ENCODE data around the gene TXNL4A.

Gene TXNL4A

DNA sequence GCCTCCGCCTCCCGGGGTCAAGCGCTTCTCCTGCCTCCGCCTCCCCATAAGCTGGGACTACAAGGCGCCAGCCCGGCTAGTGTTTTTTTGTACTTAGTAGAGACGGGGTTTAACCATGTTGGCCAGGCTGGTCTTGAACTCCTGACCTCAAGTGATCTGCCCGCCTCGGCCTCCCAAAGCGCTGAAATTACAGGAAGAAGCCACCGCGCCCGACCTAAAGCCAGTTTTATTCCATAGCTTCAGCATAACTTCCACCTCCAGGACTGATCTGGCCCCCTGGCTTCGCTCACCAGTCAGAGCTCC lies 783 bp upstream of the TXNL4A start:
- H3K4me3 ChIP-seq (replicated peaks; ENCODE audit: low read depth, low read length): peak overlapping the region; percentile 93
- TF ChIP-seq, protein P1, sequence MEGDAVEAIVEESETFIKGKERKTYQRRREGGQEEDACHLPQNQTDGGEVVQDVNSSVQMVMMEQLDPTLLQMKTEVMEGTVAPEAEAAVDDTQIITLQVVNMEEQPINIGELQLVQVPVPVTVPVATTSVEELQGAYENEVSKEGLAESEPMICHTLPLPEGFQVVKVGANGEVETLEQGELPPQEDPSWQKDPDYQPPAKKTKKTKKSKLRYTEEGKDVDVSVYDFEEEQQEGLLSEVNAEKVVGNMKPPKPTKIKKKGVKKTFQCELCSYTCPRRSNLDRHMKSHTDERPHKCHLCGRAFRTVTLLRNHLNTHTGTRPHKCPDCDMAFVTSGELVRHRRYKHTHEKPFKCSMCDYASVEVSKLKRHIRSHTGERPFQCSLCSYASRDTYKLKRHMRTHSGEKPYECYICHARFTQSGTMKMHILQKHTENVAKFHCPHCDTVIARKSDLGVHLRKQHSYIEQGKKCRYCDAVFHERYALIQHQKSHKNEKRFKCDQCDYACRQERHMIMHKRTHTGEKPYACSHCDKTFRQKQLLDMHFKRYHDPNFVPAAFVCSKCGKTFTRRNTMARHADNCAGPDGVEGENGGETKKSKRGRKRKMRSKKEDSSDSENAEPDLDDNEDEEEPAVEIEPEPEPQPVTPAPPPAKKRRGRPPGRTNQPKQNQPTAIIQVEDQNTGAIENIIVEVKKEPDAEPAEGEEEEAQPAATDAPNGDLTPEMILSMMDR (IDR thresholded peaks at IDR 0.05; ENCODE audit: low read depth, low read length, missing control alignments): no peak
- no peak for DNase-seq (ENCODE audit: extremely low read depth, low read depth)

- TF ChIP-seq, protein P1 (IDR thresholded peaks at IDR 0.05; ENCODE audit: low read depth, low read length, missing control alignments): no peak
- DNase-seq (ENCODE audit: extremely low read depth, low read depth): no peak
- H3K4me3 ChIP-seq (replicated peaks; ENCODE audit: low read depth, low read length): peak overlapping the region; percentile 93
Observed at GRCh38 chr18:79988071-79988450, 302 bp downstream of the TXNL4A start.

GRCh38 chr18:79987566-79987965 lies 797 bp downstream of the TXNL4A start:
- no peak for DNase-seq (ENCODE audit: extremely low read depth, low read depth)
- TF ChIP-seq, protein P1 (IDR thresholded peaks at IDR 0.05; ENCODE audit: low read depth, low read length, missing control alignments): no peak
- peak overlapping the region; percentile 93 for H3K4me3 ChIP-seq (replicated peaks; ENCODE audit: low read depth, low read length)

- TF ChIP-seq, protein P1 (IDR thresholded peaks at IDR 0.05; ENCODE audit: low read depth, low read length, missing control alignments): no peak
- peak overlapping the region; percentile 93 for H3K4me3 ChIP-seq (replicated peaks; ENCODE audit: low read depth, low read length)
- DNase-seq (ENCODE audit: extremely low read depth, low read depth): no peak
Observed at GRCh38 chr18:79986726-79987125, 1.6 kb downstream of the TXNL4A start.

DNA sequence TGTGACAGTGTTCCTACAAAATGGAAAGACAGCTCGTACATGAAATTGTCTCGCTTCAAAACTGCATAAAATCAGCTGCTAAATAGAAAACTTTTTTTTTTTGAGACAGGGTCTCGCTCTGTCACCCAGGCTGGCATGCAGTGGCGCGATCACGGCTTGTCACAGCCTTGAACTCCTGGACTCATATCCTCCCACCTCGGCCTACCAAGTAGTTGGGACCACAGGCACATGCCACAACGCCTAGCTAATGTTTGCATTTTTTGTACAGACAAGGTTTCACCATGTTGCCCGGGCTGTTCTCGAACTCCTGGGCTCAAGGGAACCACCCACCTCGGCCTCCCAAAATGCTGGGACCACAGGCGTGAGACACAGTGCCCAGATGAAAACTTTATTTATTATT lies 3.2 kb downstream of the TXNL4A start:
- no peak overlapping the region for H3K4me3 ChIP-seq (replicated peaks; ENCODE audit: low read depth, low read length)
- TF ChIP-seq, protein P1 (IDR thresholded peaks at IDR 0.05; ENCODE audit: low read depth, low read length, missing control alignments): no peak
- DNase-seq (ENCODE audit: extremely low read depth, low read depth): no peak

DNA sequence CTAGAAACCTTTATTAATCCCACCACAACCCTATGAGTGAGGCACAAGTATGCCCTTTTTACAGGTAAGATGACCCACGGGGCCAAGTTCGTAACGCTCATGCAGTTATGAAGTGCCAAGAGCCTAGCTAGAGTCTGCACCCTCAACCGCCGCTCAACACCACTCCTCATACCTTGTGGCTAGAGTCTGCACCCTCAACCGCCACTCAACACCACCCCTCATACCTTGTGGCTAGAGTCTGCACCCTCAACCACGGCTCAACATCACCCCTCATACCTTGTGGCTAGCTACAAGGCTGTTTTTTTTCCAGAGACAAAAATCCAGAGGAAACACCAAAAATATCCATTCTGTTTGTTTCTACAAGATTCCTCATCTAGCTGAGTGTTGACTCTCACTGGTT lies 4.6 kb downstream of the TXNL4A start:
- no peak for DNase-seq (ENCODE audit: extremely low read depth, low read depth)
- TF ChIP-seq, protein P1 (IDR thresholded peaks at IDR 0.05; ENCODE audit: low read depth, low read length, missing control alignments): no peak
- no peak overlapping the region for H3K4me3 ChIP-seq (replicated peaks; ENCODE audit: low read depth, low read length)

DNA sequence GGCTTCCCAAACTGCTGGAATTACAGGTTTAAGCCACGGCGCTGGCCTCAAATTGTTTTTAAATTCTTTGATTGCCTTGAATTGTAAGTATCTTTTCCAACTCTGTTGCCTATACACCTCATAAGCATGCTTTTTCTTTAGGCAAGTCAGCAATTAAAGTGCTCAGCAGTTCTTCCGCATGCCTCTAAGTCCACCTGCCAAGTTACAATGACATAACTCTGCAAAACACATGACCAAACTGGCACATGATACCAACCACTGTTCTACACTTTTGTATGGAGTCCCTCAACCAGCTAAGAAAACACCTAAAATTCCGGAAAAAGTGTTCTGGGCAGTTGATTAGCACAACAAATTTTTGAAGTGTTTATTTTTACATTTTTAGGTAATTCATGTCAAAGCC lies 5.1 kb downstream of the TXNL4A start:
- TF ChIP-seq, protein P1 (IDR thresholded peaks at IDR 0.05; ENCODE audit: low read depth, low read length, missing control alignments): no peak
- no peak overlapping the region for H3K4me3 ChIP-seq (replicated peaks; ENCODE audit: low read depth, low read length)
- DNase-seq (ENCODE audit: extremely low read depth, low read depth): no peak
